Ishikawa (cell line): ENCODE results near the gene RNF181.

Experiments
- REST ChIP-seq: IDR thresholded peaks from 2 replicates; pipeline ENCODE4 v1.6.1; 2012; ENCODE audit warnings: low read depth, mild to moderate bottlenecking
- TAF1 ChIP-seq: IDR thresholded peaks from 2 replicates; pipeline ENCODE4 v1.6.1; 2012; ENCODE audit warnings: low read depth, mild to moderate bottlenecking
- USF1 ChIP-seq: IDR thresholded peaks from 2 replicates; pipeline ENCODE4 v1.6.1; 2012
- TF ChIP-seq, protein P1 (sequence below): IDR thresholded peaks from 2 replicates; pipeline ENCODE4 v1.6.1; 2012

GRCh38 chr2:85557130-85557529 is 38.4 kb upstream of the RNF181 start:
- TF ChIP-seq REST: no peak
- TF ChIP-seq, protein P1, sequence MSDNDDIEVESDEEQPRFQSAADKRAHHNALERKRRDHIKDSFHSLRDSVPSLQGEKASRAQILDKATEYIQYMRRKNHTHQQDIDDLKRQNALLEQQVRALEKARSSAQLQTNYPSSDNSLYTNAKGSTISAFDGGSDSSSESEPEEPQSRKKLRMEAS: no peak
- TF ChIP-seq USF1: no peak
- no peak for TF ChIP-seq TAF1
